T47D (cell line): ENCODE results near the gene SENP5.
"Not testable (repeated sequence)": the region's sequence is repeated elsewhere in the genome, so short reads cannot be mapped to it uniquely, and the experiment has no call there.

Experiments
- DNase-seq, 2 experiments: peaks; one replicate each; pipeline versions ENCODE4 v3.0.0 to v3.0.0-alpha.2; 2011 to 2012; ENCODE audit warnings: low read depth in 1 of 2, low spot score in 1 of 2
- JUND ChIP-seq: IDR thresholded peaks from 2 replicates; pipeline ENCODE4 v1.6.1; 2012; ENCODE audit warnings: low read depth
- in situ Hi-C: cut with HindIII; loops from 2 replicates; pipeline ENCODE4 v1.10.0; 2016; ENCODE audit warnings: low sequenced_read_pairs, low pct_unique_long_range_greater_than_20kb

The SENP5 gene, protein sequence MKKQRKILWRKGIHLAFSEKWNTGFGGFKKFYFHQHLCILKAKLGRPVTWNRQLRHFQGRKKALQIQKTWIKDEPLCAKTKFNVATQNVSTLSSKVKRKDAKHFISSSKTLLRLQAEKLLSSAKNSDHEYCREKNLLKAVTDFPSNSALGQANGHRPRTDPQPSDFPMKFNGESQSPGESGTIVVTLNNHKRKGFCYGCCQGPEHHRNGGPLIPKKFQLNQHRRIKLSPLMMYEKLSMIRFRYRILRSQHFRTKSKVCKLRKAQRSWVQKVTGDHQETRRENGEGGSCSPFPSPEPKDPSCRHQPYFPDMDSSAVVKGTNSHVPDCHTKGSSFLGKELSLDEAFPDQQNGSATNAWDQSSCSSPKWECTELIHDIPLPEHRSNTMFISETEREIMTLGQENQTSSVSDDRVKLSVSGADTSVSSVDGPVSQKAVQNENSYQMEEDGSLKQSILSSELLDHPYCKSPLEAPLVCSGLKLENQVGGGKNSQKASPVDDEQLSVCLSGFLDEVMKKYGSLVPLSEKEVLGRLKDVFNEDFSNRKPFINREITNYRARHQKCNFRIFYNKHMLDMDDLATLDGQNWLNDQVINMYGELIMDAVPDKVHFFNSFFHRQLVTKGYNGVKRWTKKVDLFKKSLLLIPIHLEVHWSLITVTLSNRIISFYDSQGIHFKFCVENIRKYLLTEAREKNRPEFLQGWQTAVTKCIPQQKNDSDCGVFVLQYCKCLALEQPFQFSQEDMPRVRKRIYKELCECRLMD

GRCh38 chr3:196867507-196868296 is at the start of gene SENP5:
TSS of gene SENP5 (plus strand) at chr3:196867920. CDS start at chr3:196885182, 17,262 bp downstream.
- peak; percentile 94 to 98 for DNase-seq
- in situ Hi-C loops, result no loop called here
- no peak for TF ChIP-seq JUND

DNA sequence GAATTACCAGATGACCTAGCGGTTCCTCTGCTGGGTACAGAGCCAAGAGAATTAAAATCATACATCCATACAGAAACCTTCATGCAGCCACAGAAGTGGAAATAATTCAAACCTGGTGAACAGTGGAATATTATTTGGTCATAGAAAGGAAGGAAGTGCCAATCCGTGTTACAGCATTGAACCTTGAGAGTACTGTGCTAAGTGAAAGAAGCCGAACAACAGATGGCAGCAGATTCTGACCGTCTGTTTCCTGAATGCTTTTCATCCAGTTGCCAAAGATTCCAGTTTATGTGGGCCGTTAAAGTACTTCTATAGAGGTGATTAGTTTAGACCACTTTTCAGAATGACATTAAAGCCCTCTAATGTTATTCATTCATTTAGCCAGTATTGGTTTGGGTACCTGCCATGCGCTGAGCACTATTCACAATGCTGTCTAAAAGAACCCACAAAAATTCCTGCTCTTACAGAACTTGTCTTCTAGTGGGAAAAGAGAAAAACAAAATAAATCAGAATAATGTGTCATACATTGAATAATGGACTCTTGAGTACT is 45.8 kb upstream of the SENP5 start:
- in situ Hi-C loops, result no loop called here
- TF ChIP-seq JUND, result no peak; the same call in 1 of the 2 replicates
- DNase-seq, result no peak

- in situ Hi-C loops, DNase-seq: not testable (repeated sequence)
These were observed 38.1 kb upstream of the SENP5 start for GRCh38 chr3:196829651-196830050.

GRCh38 chr3:196835086-196835485 is 32.6 kb upstream of the SENP5 start:
- TF ChIP-seq JUND, result no peak
- in situ Hi-C loops, result no loop called here
- DNase-seq, result no peak

DNA sequence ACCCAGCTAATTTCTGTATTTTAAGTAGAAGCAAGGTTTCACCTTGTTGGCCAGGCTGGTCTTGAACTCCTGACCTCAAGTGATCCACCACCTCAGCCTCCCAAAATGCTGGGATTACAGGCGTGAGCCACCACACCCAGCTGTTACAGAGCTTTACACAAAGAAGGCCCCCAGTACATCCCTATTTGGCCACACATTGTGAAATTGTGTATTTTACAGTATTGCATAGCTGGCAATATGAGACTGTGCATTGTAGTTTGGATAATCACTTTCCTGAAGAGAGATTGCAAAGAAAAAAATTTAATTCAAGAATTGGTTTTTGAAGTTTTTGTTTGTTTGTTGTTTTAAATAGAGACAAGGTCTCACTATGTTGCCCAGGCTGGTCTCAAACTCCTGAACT is 31.1 kb upstream of the SENP5 start:
- DNase-seq, in situ Hi-C loops: not testable (repeated sequence)

DNA sequence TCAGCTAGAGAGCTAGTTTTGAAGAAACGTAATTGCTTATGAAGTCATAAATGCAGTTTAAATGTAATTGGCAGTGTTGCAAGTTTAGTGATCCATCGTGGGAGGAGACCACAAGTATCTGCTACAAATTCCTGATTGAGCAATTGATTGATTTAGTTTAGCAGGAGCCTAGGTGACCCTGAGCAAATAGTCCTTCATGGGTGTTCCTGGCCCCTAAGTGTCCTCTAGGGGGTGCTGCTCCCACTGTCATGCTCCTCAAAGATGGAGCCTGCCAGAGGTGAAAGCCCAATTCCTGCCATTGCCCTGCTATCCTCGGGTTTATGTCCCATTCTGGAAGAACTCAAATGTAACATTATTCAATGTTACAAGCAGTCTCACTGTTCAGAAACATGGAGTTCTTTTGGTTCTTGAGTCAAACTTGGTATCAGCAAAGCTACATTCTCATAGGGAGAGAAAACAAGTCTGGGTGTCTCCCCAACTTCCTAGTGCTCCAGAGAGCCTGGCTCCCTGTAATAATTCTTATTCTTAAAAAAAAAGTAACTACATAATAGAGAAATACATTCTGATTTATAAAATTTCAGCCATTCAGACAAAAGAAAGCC is 29.8 kb upstream of the SENP5 start:
- DNase-seq, result peak in 1 of 2 experiments; percentile 86
- no peak for TF ChIP-seq JUND
- in situ Hi-C loops, result no loop called here

- DNase-seq, in situ Hi-C loops: not testable (repeated sequence)
These were observed 28.4 kb upstream of the SENP5 start for GRCh38 chr3:196839351-196839750.

- no peak for DNase-seq
- in situ Hi-C loops, result no loop called here
- TF ChIP-seq JUND, result no peak
These were observed 24.9 kb upstream of the SENP5 start for GRCh38 chr3:196842567-196843434.

GRCh38 chr3:196843435-196844110 is 24.1 kb upstream of the SENP5 start:
- in situ Hi-C loops, result no loop called here
- DNase-seq, result peak in 1 of 2 experiments; percentile 89
- 0 out of 2 replicates have a peak, but pooled peaks have one; percentile 22 for TF ChIP-seq JUND

DNA sequence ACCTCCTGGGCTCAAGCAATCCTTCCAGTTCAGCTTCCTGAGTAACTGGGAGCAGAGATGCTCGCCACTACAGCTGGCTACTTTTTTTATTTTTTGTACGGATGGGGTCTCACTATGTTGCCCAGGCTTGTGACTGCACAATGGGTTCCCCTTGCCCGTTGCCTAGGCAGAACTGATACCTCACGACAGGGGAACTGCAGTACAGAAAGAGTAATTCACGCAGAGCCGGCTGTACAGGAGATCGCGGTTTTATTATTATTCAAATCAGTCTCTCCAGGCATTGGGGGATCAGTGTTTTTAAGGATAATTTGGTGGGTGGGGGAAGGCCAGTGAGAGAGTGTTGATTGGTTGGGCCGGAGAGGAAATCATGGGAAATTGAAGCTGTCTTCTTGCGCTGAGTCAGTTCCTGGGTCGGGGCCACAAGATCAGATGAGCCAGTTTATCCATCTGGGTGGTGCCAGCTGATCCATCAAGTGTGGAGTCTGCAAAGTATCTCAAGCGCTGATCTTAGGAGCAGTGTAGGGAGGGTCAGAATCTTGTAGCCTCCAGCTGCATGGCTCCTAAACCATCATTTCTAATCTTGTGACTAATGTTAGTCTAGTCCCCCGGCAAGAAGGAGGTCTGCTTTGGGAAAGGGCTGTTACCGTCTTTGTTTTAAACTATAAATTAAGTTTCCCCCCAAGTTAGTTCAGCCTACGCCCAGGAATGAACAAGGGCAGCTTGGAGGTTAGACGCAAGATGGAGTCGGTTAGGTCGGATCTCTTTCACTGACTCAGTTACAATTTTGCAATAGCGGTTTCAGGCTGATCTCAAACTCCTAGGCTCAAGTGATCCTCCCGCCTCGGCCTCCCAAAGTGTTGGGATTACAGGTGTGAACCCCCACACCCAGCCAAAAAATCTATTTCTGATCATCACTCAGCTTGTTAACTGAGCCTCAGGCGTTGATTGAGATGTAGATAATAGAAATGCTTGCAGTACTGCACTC is 23.2 kb upstream of the SENP5 start:
- in situ Hi-C loops, DNase-seq: not testable (repeated sequence)

GRCh38 chr3:196848375-196848774 is 19.3 kb upstream of the SENP5 start:
- in situ Hi-C loops, DNase-seq: not testable (repeated sequence)
